CD4-positive, alpha-beta T cell treated with Interleukin-4 for 1 hour (primary cell): ENCODE data around the gene CFAP206.

Source experiments
- DNase-seq, 2 donors: peaks; one replicate each; pipeline ENCODE4 v3.0.0-alpha.2; 2020 to 2022

The CFAP206 gene, protein sequence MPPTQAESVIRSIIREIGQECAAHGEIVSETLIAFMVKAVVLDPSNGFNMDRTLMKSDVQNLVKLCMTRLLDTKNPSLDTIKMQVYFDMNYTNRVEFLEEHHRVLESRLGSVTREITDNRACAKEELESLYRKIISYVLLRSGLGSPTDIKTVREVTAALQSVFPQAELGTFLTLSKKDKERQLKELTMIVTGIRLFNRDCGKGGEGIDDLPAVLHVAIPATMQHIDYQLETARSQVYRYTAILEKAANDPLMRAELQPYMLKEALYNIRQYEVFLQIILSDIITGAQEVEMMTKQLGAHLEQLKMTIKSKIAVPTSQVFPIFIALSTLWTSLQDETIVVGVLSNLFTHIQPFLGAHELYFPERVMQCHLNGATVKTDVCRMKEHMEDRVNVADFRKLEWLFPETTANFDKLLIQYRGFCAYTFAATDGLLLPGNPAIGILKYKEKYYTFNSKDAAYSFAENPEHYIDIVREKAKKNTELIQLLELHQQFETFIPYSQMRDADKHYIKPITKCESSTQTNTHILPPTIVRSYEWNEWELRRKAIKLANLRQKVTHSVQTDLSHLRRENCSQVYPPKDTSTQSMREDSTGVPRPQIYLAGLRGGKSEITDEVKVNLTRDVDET

GRCh38 chr6:87407901-87408720 is at the start of gene CFAP206:
Gene CFAP206 (plus strand): TSS chr6:87407972. CDS start chr6:87409840, 1,868 bp downstream.
- DNase-seq, result peak; percentile 83 to 84

- no peak for DNase-seq
Observed at GRCh38 chr6:87364602-87365252, 43.0 kb upstream of the CFAP206 start.

DNA sequence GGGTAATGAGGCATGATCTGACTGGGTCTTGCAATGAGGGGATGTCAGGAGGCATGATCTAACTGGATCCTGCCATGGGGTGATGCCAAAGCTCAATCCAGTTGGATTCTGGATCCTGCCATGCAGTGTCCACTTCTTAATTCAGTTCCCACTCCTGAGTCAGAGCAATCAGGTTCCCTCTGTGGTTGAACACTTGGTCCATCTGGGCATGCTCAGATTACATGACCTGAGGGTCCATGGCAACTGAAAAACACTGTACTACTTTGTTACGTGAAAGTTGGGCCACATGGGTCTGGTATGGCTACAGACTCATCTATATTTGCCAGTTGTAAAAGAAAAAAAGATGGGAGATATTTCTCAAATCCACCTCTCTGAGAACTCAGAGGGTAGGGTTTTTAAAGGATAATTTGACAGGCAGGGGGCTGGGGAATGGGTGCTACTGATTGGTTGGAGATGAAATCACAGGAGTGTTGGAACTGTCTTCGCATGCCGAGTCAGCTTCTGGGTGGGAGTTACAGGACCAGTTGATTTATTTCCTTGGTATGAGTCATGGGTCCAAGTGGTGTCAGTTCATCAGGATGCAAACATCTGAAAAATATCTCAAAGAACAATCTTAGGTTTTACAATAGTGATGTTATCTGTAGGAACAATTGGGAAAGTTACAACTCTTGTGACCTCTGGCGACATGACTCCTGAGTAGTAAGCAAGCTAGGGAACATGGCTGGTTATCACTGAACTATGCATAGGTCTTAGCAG is 41.5 kb upstream of the CFAP206 start:
- DNase-seq, result no peak

GRCh38 chr6:87366899-87367298 is 40.9 kb upstream of the CFAP206 start:
- DNase-seq, result no peak

DNA sequence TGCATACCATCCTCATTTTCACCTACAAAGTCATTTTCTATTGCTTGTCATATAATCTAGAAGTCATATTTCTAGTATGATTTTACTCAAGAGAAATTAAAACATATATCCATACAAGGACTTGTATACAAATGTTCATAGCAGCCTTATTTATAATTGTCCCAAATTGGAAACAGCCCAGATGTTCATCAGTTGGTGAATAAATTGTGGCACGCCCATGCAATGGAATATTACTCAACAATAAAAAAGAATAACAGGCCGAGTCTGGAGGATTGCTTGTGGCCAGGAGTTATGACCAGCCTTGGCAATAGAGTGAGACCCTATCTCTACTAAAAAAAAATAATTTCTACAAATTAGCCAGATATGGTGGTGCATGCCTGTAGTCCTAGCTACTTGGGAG is 34.4 kb upstream of the CFAP206 start:
- no peak for DNase-seq

DNA sequence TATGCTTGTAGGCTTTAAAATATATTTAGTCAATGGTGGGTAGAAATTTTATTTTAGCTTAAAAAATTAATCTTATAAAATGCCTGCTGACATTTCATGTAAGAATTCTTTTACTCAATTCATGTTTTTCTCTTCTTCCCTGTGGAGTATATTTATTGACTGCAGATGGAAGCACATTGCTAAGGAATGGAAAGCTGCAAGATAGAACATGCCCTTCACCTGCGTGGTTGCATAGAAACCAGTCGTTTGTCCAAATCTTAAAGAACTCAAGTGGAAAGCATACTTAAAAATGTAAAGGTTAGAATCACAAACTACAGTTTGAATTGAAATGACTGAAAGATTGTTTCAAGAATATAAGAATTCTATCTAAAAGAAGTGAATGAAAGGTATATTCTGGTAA is 32.5 kb upstream of the CFAP206 start:
- no peak for DNase-seq

DNA sequence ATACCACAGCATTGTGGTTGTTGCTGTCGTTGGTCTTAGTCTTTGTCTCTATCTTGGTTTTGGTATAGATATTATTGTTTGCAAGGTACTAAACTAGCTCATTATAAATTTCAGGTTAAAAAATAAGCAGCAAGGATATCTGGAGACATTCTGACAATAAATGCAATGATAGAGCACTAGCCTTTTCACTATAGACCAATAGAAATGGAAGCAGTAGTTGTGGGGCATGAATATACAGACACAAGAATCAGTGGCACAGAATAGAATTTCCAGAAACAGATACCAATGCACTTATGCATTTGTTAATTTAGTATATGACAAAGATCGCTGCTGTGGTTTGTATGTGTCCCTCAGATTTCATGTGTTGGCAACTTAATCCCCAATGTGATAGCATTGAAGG is 31.1 kb upstream of the CFAP206 start:
- DNase-seq, result no peak

DNA sequence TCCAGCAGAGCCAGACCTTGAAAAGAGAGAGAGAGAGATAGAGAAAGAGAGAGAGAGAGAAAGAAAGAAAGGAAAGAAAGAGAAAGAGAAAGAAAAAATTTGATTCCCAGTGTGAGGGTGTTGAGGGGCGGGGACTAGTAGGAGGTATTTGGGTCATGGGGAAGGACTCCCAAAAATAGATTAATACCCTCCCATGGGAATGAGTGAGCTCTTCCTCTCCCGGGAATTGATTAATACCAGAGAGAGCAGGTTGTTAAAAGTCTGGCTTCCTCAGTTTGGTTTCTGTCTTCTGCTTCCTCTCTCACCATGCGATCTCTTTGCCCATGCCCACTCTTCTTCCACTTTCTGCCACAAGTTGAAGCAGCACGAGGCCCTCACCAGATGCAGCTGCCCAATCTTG is 28.8 kb upstream of the CFAP206 start:
- no peak for DNase-seq

DNA sequence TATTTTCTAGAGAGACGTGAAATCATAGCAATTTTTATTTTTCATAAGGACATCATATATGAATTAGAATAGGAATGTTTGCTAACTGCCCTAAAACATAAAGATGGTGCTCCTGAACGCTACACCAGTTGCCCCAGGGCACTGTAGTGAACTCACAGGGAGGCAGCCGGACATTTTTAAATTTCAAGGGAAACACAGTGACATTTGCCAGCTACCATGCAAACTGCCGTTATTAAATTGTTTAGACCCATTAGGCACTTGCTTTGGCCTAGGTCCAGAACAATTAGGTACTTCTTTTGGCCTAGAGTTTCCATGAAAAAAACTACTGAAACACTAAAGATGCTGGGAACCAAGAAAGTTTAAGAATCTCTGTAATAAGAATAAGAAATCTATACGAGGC is 24.9 kb upstream of the CFAP206 start:
- no peak for DNase-seq

GRCh38 chr6:87384038-87384437 is 23.7 kb upstream of the CFAP206 start:
- DNase-seq, result no peak

DNA sequence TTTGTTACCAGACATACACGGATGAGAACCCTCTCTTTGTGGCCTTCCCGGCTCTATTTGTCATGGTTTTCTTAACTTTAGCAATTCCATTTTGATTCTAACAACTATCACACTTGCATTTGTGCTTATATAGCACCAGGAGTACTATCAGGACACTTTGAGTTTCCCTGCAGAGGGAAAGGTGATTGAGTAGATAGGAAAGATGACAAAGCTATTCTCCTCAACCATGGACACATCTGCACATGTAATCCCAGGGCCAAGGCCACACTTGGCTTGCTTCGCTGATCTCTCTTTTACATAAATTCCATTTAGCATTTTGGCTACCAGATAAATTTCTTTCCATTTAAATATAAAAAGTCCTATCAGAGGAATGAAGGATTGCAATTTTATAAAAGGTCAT is 23.3 kb upstream of the CFAP206 start:
- no peak for DNase-seq

GRCh38 chr6:87391334-87391733 is 16.4 kb upstream of the CFAP206 start:
- no peak for DNase-seq

DNA sequence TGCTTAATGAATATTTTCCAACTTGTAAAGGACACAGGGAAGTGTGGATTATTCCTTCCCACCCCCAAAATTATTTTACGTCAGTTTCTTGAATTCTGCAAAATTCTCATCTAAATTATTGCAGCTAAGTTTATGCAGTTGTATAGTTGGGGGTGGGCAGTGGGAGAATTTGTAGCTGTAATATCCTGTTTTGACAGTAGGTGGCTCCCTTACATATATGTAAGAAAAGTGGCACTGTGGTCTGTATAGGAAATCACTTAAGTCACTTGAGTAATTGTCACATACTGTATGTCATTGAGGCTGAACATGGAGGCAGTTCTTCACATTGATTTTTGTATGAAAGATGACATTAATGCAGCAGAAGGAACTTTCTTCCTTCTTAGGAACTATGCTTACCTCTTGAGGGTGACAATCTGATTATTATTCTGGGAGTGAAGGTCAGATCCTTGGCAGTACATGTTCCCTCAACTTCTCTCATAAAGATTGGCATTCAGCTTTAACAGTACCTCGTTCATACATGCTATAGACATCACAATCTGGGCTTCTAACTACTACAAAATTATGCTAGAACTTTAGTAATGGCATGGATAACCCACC is 14.6 kb upstream of the CFAP206 start:
- DNase-seq, result peak; percentile 28 to 72

DNA sequence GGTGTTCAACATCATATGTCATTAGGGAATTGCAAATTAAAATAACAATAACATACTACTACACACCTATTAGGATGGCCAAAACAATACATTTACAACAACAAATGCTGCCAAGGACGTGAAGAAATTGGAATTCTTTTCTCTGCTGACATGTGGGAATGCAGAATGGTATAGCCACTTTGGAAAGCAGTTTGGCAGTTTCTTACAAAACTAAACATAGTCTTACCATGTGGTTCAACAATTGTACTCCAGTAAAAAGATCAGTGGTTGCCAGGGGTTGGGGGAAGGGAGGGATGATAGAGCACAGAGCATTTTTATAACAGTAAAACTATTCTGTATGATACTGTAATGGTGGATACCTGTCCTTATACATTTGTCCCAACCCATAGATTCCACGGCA is 12.3 kb upstream of the CFAP206 start:
- no peak for DNase-seq

DNA sequence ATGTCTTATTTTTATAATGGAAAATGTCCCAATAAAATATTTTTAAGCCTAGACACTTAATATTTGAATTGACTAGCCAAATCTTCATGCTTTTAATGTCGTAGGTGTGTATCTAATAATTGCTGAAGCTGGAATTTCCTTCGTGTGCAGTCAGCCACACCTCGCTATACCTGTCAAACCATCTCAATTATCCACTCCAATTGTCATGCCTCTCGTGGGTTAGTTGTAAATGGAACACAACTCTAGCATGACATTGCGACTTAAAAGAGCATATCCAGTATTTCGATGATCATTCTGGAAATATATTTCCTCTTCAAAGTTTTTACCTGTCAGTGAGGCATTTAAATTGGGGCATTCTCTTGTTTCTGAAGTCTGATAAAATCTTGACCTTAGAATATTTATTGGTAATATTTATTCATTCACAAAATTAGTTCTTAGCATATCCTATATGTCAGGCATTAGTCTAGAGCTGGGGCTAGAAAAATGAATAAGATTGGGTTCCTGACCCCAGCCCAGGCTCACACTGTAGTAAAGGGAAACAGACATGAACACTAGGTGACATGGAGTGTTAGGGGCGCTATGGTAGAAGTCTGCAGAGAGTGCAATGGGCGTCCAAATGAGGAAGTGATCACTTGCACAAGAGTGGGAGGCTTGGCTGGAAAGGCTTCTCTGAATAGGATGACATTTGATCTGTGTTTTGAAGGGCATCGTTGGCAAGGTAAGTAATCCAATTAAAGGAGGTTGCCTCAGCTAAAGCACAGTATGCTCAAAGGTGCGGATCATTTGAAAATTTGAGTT is 11.0 kb upstream of the CFAP206 start:
- DNase-seq, result peak in 1 of 2 donors; percentile 15

- no peak for DNase-seq
Observed at GRCh38 chr6:87397656-87398055, 10.1 kb upstream of the CFAP206 start.

DNA sequence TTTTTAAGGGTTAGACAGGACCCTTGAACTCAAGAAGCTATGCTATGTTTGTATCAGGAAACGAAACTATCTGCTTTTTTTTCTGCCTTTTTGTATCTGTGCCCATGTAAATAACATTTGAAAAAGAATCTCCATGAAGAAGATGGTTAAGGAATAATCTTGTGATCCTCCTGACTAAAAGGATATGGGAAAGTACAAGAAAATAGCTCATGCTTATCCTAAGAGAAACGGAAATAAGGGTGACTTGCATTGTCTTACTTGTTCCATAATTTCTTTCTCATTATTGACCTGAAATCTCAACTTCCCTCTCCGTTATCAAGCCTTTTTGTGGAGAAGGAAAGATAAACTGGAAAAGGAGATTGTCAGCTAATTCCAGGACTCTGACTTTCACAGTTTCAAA is 5.9 kb upstream of the CFAP206 start:
- DNase-seq, result no peak

DNA sequence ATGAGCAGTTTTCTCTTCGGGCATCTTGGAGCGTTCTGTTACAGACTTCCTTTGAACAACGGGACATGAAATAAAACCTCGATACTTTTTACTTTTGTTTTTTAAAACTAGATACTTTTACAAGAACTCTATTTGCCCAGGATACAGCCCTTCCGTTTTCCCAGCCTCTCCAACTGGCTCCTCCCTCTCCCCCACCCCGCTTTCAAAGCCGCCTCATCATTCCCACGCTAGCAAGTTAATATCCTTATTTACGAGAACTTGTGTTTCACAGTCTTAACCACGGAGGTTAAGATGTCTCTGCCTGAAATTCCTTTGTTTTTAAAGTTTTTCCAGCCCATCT is 241 bp upstream of the CFAP206 start:
- DNase-seq, result no peak

GRCh38 chr6:87408721-87409155 is 966 bp downstream of the CFAP206 start:
- DNase-seq, result no peak

DNA sequence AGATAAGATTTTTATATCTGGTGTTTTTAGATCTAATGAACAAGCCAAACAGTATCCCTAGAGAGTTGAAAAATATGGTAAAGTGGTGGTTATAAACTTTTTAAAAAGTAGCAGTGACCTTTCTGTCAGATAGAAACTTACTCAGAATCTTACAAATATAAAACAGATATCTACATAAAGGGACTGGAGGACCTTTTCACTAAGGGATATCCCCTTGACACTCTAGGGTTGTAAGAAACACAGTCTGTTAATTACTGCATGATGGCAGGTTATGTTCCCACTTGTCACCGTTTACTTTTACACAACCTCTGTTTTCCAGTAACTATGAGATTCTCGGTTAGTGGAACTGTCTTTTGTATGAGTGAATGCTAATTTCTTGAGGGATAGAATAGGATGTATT is 11.5 kb downstream of the CFAP206 start:
- no peak for DNase-seq

GRCh38 chr6:87420360-87420759 is 12.6 kb downstream of the CFAP206 start:
- DNase-seq, result no peak
